Kidney (tissue), 14 donors: Measurements from ENCODE around the gene MS4A14. TPM values are rescaled to one million over a fixed set of nuclear protein-coding genes. Genes with fewer than 3 reads are reported as not detected.

Source experiments
- DNase-seq, 5 donors: peaks; one replicate each; pipeline ENCODE4 v3.0.0-alpha.2; 2013 to 2020
- FAIRE-seq: peaks from 2 replicates; lab custom pipeline; 2012; peaks lifted over from hg19 to GRCh38; lab: Jason Lieb, UNC
- H3K27ac ChIP-seq, 2 donors: one replicate each; pipeline ENCODE4 v1.7.0; 2013; ENCODE audit warnings: low read depth in 2 of 2, low read length in 2 of 2, inconsistent platforms in 1 of 2
- H3K27me3 ChIP-seq: one replicate; pipeline ENCODE4 v1.7.1; 2013; ENCODE audit warnings: low read length, inconsistent platforms; ENCODE audit not compliant: control insufficient read depth, insufficient read depth
- H3K36me3 ChIP-seq, 3 donors: one replicate each; pipeline versions ENCODE4 v1.7.0 to v1.7.1; 2013; ENCODE audit warnings: low read length in 3 of 3, control low read depth in 1 of 3, inconsistent platforms in 1 of 3; ENCODE audit not compliant: insufficient read depth in 3 of 3, control insufficient read depth in 2 of 3
- H3K4me1 ChIP-seq, 3 donors: one replicate each; pipeline versions ENCODE4 v1.7.0 to v1.7.1; 2013; ENCODE audit warnings: low read length in 3 of 3, inconsistent platforms in 1 of 3, low read depth in 1 of 3; ENCODE audit not compliant: control insufficient read depth in 2 of 3, insufficient read depth in 2 of 3
- H3K4me3 ChIP-seq, 3 donors: one replicate each; pipeline versions ENCODE4 v1.7.0 to v1.8.1; 2013; ENCODE audit warnings: low read length in 3 of 3, control low read depth in 1 of 3, inconsistent platforms in 1 of 3
- H3K9ac ChIP-seq, 3 donors: one replicate each; pipeline versions ENCODE4 v1.7.0 to v1.7.1; 2013; ENCODE audit warnings: low read length in 3 of 3, control low read depth in 1 of 3, inconsistent platforms in 1 of 3
- H3K9me3 ChIP-seq, 3 donors: one replicate each; pipeline versions ENCODE4 v1.7.0 to v1.7.1; 2013; ENCODE audit warnings: low read length in 3 of 3, control low read depth in 1 of 3, inconsistent platforms in 1 of 3; ENCODE audit not compliant: control insufficient read depth in 2 of 3, insufficient read depth in 1 of 3
- intact Hi-C: fragments of 100-400 bp; cut with DNase I; formaldehyde crosslinking; loops from one replicate; pipeline ENCODE4 v1.11.1; 2022
- polyA plus RNA-seq: library from polyadenylated mRNA; stranded (reverse); fragments of 350-450 nt; fragmentation: Illumina TruSeq; extraction: RNeasy Lipid Tissue Mini Kit (QIAGEN cat#74804); gene quantifications from one replicate; pipeline ENCODE4 v1.2.3, GENCODE V29; 2014; ENCODE audit warnings: low read depth, low replicate concordance; ENCODE audit not compliant: insufficient read depth
- total RNA-seq: library from RNA; stranded (reverse); fragmentation: NEBNext Ultra II Directional; extraction: Animal tissue kit (Norgen Biotek cat#: 25700); gene quantifications from one replicate; pipeline ENCODE4 v1.2.1, GENCODE V29; 2021
- TF ChIP-seq, protein P1 (sequence below): IDR thresholded peaks from 3 replicates; pipeline ENCODE4 v1.5.1; 2012; ENCODE audit warnings: mild to moderate bottlenecking, moderate library complexity, borderline replicate concordance; ENCODE audit not compliant: insufficient read depth; ENCODE audit errors: extremely low read depth
- donor health status: control.
- donor health status: control.
- donor health status: control.
- donor health status: control.
- donor health status: control.
- donor health status: DM: yes; HTN: yes; CAD: no.
- donor health status: Normal renal cell carcinoma (clear cell type).

The MS4A14 gene
- total and polyA plus RNA-seq, 2 donors from 2014 or later: 0.34 to 2.1 TPM

DNA sequence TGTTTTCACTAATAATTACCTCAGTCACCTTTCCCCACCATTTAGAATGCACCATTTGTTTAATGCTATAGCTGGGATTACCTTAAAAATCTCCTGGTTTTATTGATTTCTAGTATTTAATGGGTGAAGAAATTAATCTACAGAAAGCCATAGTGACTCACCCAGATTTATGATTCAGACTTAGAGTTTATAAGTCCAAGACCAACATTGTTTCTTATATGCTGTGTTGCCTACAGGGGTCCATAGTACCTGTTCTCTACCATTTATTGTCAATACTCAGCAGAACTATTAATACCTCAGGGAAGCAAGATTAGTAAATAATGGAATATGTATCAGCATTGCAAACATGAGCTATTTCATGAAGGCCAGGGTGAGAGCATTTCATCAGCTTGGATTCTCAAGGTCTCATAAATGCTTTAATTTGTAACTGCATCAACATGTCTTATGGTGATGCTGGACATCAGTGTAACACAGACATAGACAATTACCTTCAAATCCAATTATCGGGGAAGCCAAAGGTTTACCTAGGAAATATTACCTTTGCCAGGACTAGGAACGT is 25.9 kb upstream of the MS4A14 start:
- intact Hi-C loops: no loop called here
- H3K27me3 ChIP-seq: no peaks in the 10 kb centered on the region
- no peak overlapping the region for H3K9ac ChIP-seq
- H3K4me1 ChIP-seq: no peaks in the 10 kb centered on the region
- H3K36me3 ChIP-seq: no peaks in the 10 kb centered on the region
- H3K27ac ChIP-seq: no peak overlapping the region
- TF ChIP-seq, protein P1, sequence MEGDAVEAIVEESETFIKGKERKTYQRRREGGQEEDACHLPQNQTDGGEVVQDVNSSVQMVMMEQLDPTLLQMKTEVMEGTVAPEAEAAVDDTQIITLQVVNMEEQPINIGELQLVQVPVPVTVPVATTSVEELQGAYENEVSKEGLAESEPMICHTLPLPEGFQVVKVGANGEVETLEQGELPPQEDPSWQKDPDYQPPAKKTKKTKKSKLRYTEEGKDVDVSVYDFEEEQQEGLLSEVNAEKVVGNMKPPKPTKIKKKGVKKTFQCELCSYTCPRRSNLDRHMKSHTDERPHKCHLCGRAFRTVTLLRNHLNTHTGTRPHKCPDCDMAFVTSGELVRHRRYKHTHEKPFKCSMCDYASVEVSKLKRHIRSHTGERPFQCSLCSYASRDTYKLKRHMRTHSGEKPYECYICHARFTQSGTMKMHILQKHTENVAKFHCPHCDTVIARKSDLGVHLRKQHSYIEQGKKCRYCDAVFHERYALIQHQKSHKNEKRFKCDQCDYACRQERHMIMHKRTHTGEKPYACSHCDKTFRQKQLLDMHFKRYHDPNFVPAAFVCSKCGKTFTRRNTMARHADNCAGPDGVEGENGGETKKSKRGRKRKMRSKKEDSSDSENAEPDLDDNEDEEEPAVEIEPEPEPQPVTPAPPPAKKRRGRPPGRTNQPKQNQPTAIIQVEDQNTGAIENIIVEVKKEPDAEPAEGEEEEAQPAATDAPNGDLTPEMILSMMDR: no peak
- FAIRE-seq (no peak), DNase-seq (no peak)
- no peak overlapping the region for H3K4me3 ChIP-seq
- H3K9me3 ChIP-seq: no peaks in the 10 kb centered on the region

DNA sequence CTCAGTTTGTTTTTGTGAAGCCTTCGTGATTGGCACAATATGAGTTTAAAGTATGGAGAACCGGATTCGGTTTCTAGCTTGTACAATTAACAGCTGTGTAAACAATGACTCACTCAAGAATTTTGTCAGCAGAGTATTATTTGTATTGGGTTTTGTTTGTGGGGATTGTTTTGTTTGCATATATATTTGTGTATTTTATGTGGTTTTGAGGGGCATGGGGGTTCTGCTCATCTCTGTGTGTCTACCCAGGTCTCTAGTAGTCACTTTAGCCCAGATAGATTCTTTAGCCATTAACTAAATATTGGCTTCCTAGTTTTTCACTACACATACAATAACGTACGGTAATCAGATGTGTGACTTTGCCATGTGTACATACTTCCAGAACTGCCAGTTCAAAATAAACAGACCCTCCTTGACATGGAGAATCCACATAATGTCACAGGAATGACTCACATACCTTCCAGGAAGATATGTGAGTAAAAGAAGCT is 25.4 kb upstream of the MS4A14 start:
- Histone ChIP-seq H3K9me3 (no peaks in the 10 kb centered on the region), H3K27me3 (no peaks in the 10 kb centered on the region), H3K4me3 (no peak overlapping the region), H3K9ac (no peak overlapping the region), H3K36me3 (no peaks in the 10 kb centered on the region), H3K27ac (no peak overlapping the region), H3K4me1 (no peaks in the 10 kb centered on the region)
- peak in 2 of 5 donors; percentile 7 to 28 for DNase-seq
- no peak for FAIRE-seq
- TF ChIP-seq, protein P1: no peak
- intact Hi-C loops: no loop called here

DNA sequence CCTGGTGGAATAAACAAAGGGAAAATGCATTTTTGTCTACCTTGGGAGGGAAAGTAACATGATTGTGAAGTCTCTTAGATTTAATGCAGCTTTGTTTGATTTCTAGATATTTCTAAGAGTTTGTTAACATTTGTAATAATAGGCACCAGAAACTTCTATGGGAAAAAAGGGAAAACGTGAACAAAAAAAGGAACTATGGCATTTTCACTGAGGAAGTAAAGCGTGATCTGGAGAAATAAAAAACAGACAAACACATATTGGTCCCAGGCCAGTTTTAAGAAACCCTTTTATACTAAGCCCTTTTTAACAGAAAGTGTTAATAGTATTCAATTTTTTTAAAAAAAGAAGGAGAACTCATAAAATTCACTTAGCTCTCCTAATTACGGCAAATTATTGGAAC is 24.9 kb upstream of the MS4A14 start:
- Histone ChIP-seq H3K27ac (no peak overlapping the region), H3K9me3 (no peaks in the 10 kb centered on the region), H3K27me3 (no peaks in the 10 kb centered on the region), H3K36me3 (no peaks in the 10 kb centered on the region), H3K4me3 (no peak overlapping the region), H3K9ac (no peak overlapping the region), H3K4me1 (no peaks in the 10 kb centered on the region)
- FAIRE-seq (no peak), DNase-seq (no peak)
- TF ChIP-seq, protein P1: no peak
- intact Hi-C loops: no loop called here

DNA sequence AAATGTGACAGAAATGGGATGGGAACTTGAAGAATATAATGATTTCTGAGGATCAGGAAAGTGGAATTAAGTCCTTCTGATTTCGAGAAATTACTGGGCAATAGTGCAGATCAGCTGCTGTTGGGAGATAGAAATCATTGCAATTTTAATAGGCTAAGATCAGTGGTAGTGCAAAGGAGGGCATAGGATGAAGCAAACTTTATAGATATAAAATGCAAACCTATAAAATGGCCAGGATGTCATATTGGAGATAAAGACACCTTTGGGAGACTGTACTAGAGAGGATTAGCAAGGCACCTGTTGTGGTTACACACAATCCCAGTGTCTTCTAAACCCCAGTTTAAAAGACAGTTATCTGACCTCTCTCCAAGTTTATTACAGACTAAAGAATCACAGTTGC is 24.4 kb upstream of the MS4A14 start:
- H3K4me3 ChIP-seq: no peak overlapping the region
- H3K9ac ChIP-seq: no peak overlapping the region
- no peaks in the 10 kb centered on the region for H3K9me3 ChIP-seq
- intact Hi-C loops: no loop called here
- FAIRE-seq: no peak
- no peaks in the 10 kb centered on the region for H3K27me3 ChIP-seq
- no peak for DNase-seq
- TF ChIP-seq, protein P1: no peak
- no peak overlapping the region for H3K27ac ChIP-seq
- H3K36me3 ChIP-seq: no peaks in the 10 kb centered on the region
- no peaks in the 10 kb centered on the region for H3K4me1 ChIP-seq
